IMR-90 (cell line): ENCODE data around the gene MAPK1. TPM values are rescaled to one million over a fixed set of nuclear protein-coding genes. Genes with fewer than 3 reads are reported as not detected.

Experiments used
- ATAC-seq: fragments of 200-7000 bp; cut with Tn5 transposase; 2 replicates; pipeline ENCODE4 v1.9.1; 2020; ENCODE audit warnings: low read depth, mild to moderate bottlenecking, moderate library complexity
- BruUV-seq: library from RNA; stranded (reverse); fragments of 400-500 nt; replicated peaks from 2 replicates; lab custom pipeline; 2021; lab: Mats Ljungman, UMichigan
- CTCF ChIA-PET: fragments of 300-600 bp; formaldehyde crosslinking; extraction: SDS; loops from one replicate; lab custom pipeline; 2021; ENCODE audit warnings: antibody characterized with exemption; lab: Yijun Ruan, JAX
- POLR2A ChIA-PET: fragments of 300-600 bp; sonication (Branson Sonifier 250); formaldehyde crosslinking; loops from one replicate; lab custom pipeline; 2022; ENCODE audit warnings: antibody characterized with exemption; ENCODE audit not compliant: unreplicated experiment; lab: Charles Lee
- DNase-seq: peaks from one replicate; pipeline ENCODE4 v3.0.0; 2013
- H2AFZ ChIP-seq: replicated peaks from 2 replicates; pipeline ENCODE3; 2013; ENCODE audit warnings: low read length, mild to moderate bottlenecking; ENCODE audit not compliant: poor library complexity
- H2AK5ac ChIP-seq: 2 replicates; pipeline ENCODE4 v1.6.1; 2013; ENCODE audit warnings: low read depth, low read length, inconsistent platforms
- H2AK9ac ChIP-seq: replicated peaks from 2 replicates; pipeline ENCODE3; 2013; ENCODE audit warnings: mild to moderate bottlenecking, low read depth, low read length, moderate library complexity; ENCODE audit not compliant: poor library complexity
- H2BK120ac ChIP-seq: 2 replicates; pipeline ENCODE4 v1.6.1; 2013; ENCODE audit warnings: low read depth, low read length, inconsistent platforms
- H2BK15ac ChIP-seq: 3 replicates; pipeline ENCODE4 v1.6.1; 2013; ENCODE audit warnings: low read depth, low read length, inconsistent platforms
- H2BK20ac ChIP-seq: 2 replicates; pipeline ENCODE4 v1.6.1; 2013; ENCODE audit warnings: low read depth, mild to moderate bottlenecking, inconsistent platforms, low read length, moderate library complexity
- H2BK5ac ChIP-seq: 2 replicates; pipeline ENCODE4 v1.6.1; 2013; ENCODE audit warnings: mild to moderate bottlenecking, low read depth, low read length, inconsistent platforms; ENCODE audit not compliant: poor library complexity, severe bottlenecking
- H3K14ac ChIP-seq: replicated peaks from 2 replicates; pipeline ENCODE4 v1.6.1; 2013; ENCODE audit warnings: low read depth, low read length, inconsistent platforms
- H3K18ac ChIP-seq: 2 replicates; pipeline ENCODE4 v1.6.1; 2013; ENCODE audit warnings: low read depth, low read length, control low read depth
- H3K23ac ChIP-seq: 2 replicates; pipeline ENCODE4 v1.6.1; 2013; ENCODE audit warnings: low read depth, low read length, inconsistent platforms
- H3K27ac ChIP-seq: 2 replicates; pipeline ENCODE4 v1.5.1; 2013; ENCODE audit warnings: mild to moderate bottlenecking, control low read depth, low read length; ENCODE audit not compliant: insufficient read depth
- H3K27me3 ChIP-seq: 2 replicates; pipeline ENCODE4 v1.6.1; 2013; ENCODE audit warnings: low read length; ENCODE audit not compliant: control insufficient read depth, insufficient read depth
- H3K36me3 ChIP-seq: 2 replicates; pipeline ENCODE4 v1.6.1; 2013; ENCODE audit warnings: low read length, mixed read lengths; ENCODE audit not compliant: control insufficient read depth, insufficient read depth
- H3K4ac ChIP-seq: 2 replicates; pipeline ENCODE4 v1.6.1; 2013; ENCODE audit warnings: low read depth, low read length, inconsistent platforms
- H3K4me1 ChIP-seq: 2 replicates; pipeline ENCODE4 v1.6.1; 2013; ENCODE audit warnings: low read length, mixed read lengths; ENCODE audit not compliant: control insufficient read depth, insufficient read depth
- H3K4me2 ChIP-seq: 2 replicates; pipeline ENCODE4 v1.6.1; 2013; ENCODE audit warnings: low read depth, mild to moderate bottlenecking, control low read depth, low read length, moderate library complexity
- H3K4me3 ChIP-seq: 2 replicates; pipeline ENCODE4 v1.5.1; 2013; ENCODE audit warnings: low read depth, mild to moderate bottlenecking, control low read depth, low read length, moderate library complexity; ENCODE audit not compliant: insufficient read depth
- H3K56ac ChIP-seq: 2 replicates; pipeline ENCODE4 v1.6.1; 2013; ENCODE audit warnings: low read length, inconsistent platforms; ENCODE audit not compliant: insufficient read depth; ENCODE audit errors: extremely low read depth
- H3K79me1 ChIP-seq, 2 experiments: 2 replicates each; pipeline ENCODE4 v1.6.1; 2013; ENCODE audit warnings: low read length in 2 of 2, inconsistent platforms in 1 of 2, low read depth in 1 of 2
- H3K9ac ChIP-seq: 2 replicates; pipeline ENCODE4 v1.6.1; 2013; ENCODE audit warnings: low read depth, low read length, control low read depth
- H3K9me1 ChIP-seq: 2 replicates; pipeline ENCODE4 v1.6.1; 2013; ENCODE audit warnings: low read length, inconsistent platforms; ENCODE audit not compliant: insufficient read depth
- H3K9me3 ChIP-seq: 2 replicates; pipeline ENCODE4 v1.6.1; 2013; ENCODE audit warnings: low read length; ENCODE audit not compliant: control insufficient read depth, insufficient read depth
- H4K20me1 ChIP-seq: 2 replicates; pipeline ENCODE4 v1.6.1; 2013; ENCODE audit warnings: low read length, inconsistent platforms; ENCODE audit not compliant: insufficient read depth
- H4K5ac ChIP-seq: 2 replicates; pipeline ENCODE4 v1.6.1; 2013; ENCODE audit warnings: mild to moderate bottlenecking, low read depth, low read length, control low read depth
- H4K8ac ChIP-seq, 2 experiments: 2 replicates each; pipeline ENCODE4 v1.6.1; 2013; ENCODE audit warnings: low read depth in 2 of 2, low read length in 2 of 2, control low read depth in 1 of 2, inconsistent platforms in 1 of 2
- H4K91ac ChIP-seq: 2 replicates; pipeline ENCODE4 v1.6.1; 2013; ENCODE audit warnings: low read depth, low read length, inconsistent platforms; ENCODE audit not compliant: insufficient read depth
- BHLHE40 ChIP-seq: fragments of 150-350 bp; IDR thresholded peaks from 2 replicates; pipeline ENCODE4 v1.6.1; 2016; ENCODE audit warnings: mild to moderate bottlenecking, low read depth, low read length
- CEBPB ChIP-seq: IDR thresholded peaks from 2 replicates; pipeline ENCODE4 v1.6.1; 2012; ENCODE audit warnings: low read depth, low read length, improper control_type of control experiment
- CHD1 ChIP-seq: IDR thresholded peaks from 2 replicates; pipeline ENCODE4 v1.6.1; 2012; ENCODE audit warnings: low read depth, low read length, improper control_type of control experiment
- POLR2A ChIP-seq: IDR thresholded peaks from 2 replicates; pipeline ENCODE4 v1.6.1; 2012; ENCODE audit warnings: mild to moderate bottlenecking, low read depth, low read length
- RAD21 ChIP-seq: IDR thresholded peaks from 2 replicates; pipeline ENCODE4 v1.6.1; 2012; ENCODE audit warnings: low read length, improper control_type of control experiment
- RFX5 ChIP-seq: IDR thresholded peaks from 2 replicates; pipeline ENCODE4 v1.8.0; 2012; ENCODE audit warnings: low read depth, mild to moderate bottlenecking, low read length, moderate library complexity
- USF2 ChIP-seq: fragments of 150-350 bp; IDR thresholded peaks from 2 replicates; pipeline ENCODE4 v1.6.1; 2017; ENCODE audit warnings: mild to moderate bottlenecking, antibody characterized with exemption, low read length, low read depth
- WGBS, 2 experiments: methylation state at CpG; one replicate each; pipeline versions ENCODE4 v1.1.5 to v1.1.7; 2013; ENCODE audit warnings: missing lambda C conversion rate in 2 of 2; ENCODE audit not compliant: insufficient read length in 1 of 2; ENCODE audit errors: extremely low coverage in 2 of 2; 5-methylcytosine and 5-hydroxymethylcytosine counted together
- dilution Hi-C: fragments of 300-500 bp; cut with HindIII; formaldehyde crosslinking; loops from one replicate; pipeline ENCODE4 v1.14.3; 2018; ENCODE audit warnings: low sequenced_read_pairs; ENCODE audit not compliant: unreplicated experiment
- in situ Hi-C: fragments of 300-500 bp; cut with MboI; formaldehyde crosslinking; loops from 3 replicates; pipeline ENCODE4 v1.14.3; 2019; ENCODE audit warnings: low sequenced_read_pairs, inconsistent platforms, mixed read lengths
- intact Hi-C: fragments of 100-400 bp; cut with micrococcal nuclease; formaldehyde crosslinking; loops from 2 replicates; pipeline ENCODE4 v1.10.0; 2022
- polyA plus RNA-seq, 3 experiments: library from polyadenylated mRNA; depleted of rRNA; stranded (reverse); fragments of >200 nt; gene quantifications; 2 replicates each; pipeline ENCODE4 v1.2.3, GENCODE V29; 2012; ENCODE audit warnings: low replicate concordance in 1 of 3
- total RNA-seq: library from RNA; depleted of rRNA; stranded (reverse); fragments of >200 nt; gene quantifications from 2 replicates; pipeline ENCODE4 v1.2.3, GENCODE V29; 2012
- TF ChIP-seq, protein P1 (sequence below): fragments of 150-350 bp; IDR thresholded peaks from 2 replicates; pipeline ENCODE4 v1.6.1; 2016; ENCODE audit warnings: low read depth, mild to moderate bottlenecking, low read length, moderate library complexity, borderline replicate concordance

The MAPK1 gene
- total and polyA plus RNA-seq, 2 of the 4 experiments (the other 2 are of a cell fraction), result 41.0 to 51.3 TPM

DNA sequence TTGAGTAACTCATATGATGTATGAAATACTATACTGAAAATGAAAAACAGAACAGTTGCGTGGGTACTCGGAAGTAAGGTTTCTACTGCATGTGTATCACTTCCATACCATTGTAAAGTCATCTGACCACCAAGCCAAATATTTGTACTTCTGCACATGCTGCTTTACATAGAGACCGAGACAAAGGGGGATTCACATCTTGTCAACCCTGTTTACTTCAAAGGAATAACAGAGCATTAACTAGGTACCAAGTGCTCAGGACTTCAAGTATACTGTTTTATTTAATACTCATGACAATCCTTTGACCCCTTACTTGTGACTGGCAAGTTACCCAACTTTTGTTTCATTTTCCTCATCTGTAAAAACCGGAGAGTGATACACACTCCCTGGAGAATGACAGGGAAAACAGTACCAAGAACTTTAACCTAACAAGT lies 9.9 kb downstream of the MAPK1 start:
- H2AFZ ChIP-seq, result no peak overlapping the region
- DNase-seq (peak; percentile 30), ATAC-seq (peak; percentile 51)
- in situ Hi-C loops, result no loop called here
- H3K56ac ChIP-seq, result no peak overlapping the region
- ChIA-PET POLR2A (no interaction called here), CTCF (no interaction called here)
- H2BK20ac ChIP-seq, result no peak overlapping the region
- TF ChIP-seq RFX5, result no peak
- TF ChIP-seq, protein P1, sequence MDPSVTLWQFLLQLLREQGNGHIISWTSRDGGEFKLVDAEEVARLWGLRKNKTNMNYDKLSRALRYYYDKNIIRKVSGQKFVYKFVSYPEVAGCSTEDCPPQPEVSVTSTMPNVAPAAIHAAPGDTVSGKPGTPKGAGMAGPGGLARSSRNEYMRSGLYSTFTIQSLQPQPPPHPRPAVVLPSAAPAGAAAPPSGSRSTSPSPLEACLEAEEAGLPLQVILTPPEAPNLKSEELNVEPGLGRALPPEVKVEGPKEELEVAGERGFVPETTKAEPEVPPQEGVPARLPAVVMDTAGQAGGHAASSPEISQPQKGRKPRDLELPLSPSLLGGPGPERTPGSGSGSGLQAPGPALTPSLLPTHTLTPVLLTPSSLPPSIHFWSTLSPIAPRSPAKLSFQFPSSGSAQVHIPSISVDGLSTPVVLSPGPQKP, result no peak
- TF ChIP-seq RAD21, result no peak
- no peak for TF ChIP-seq BHLHE40
- 0 out of 2 replicates have a peak, but pooled peaks have one; percentile 9 for TF ChIP-seq CEBPB
- TF ChIP-seq USF2, result no peak
- no peak for TF ChIP-seq CHD1
- no peak for TF ChIP-seq POLR2A
- BruUV-seq, result no TSS peak
- H3K18ac ChIP-seq, result no peak overlapping the region
- 0 out of 2 replicates have a peak overlapping the region, but pooled peaks have one; percentile 7 for H3K23ac ChIP-seq
- peaks cover 36% of the 10 kb centered on the region for H3K9me1 ChIP-seq
- H3K9ac ChIP-seq, result no peak overlapping the region
- H3K4me1 ChIP-seq, result peaks cover 14% of the 10 kb centered on the region
- H3K27ac ChIP-seq, result no peak overlapping the region
- H3K14ac ChIP-seq, result no peak overlapping the region
- dilution Hi-C loops, result no loop called here
- no peaks in the 10 kb centered on the region for H3K27me3 ChIP-seq
- H2AK9ac ChIP-seq, result no peak overlapping the region
- H3K4me3 ChIP-seq, result no peak overlapping the region
- H3K9me3 ChIP-seq, result no peaks in the 10 kb centered on the region
- H4K5ac ChIP-seq, result no peak overlapping the region
- H2AK5ac ChIP-seq, result no peak overlapping the region
- H4K91ac ChIP-seq, result no peak overlapping the region
- H3K4me2 ChIP-seq, result peak overlapping the region; percentile 55
- no peak overlapping the region for H4K8ac ChIP-seq
- no CpG with 5 or more reads among the region's 4 CpGs for WGBS, 2 experiments
- H2BK15ac ChIP-seq, result no peak overlapping the region
- peaks cover 99% of the 10 kb centered on the region for H4K20me1 ChIP-seq
- peaks cover 0 to 76% of the 10 kb centered on the region in 2 experiments; a peak in 3 of 4 replicates for H3K79me1 ChIP-seq
- intact Hi-C loops, result no loop called here
- H3K4ac ChIP-seq, result no peak overlapping the region
- no peak overlapping the region for H2BK5ac ChIP-seq
- peaks cover 1% of the 10 kb centered on the region; the same call in 1 of the 2 replicates for H3K36me3 ChIP-seq
- no peak overlapping the region for H2BK120ac ChIP-seq
